H9 (cell line): ENCODE results near the gene CHN1. TPM values are rescaled to one million over a fixed set of nuclear protein-coding genes. Genes with fewer than 3 reads are reported as not detected.

ENCODE experiments used
- DNase-seq: peaks from one replicate; pipeline ENCODE4 v3.0.0-alpha.2; 2017
- H2AFZ ChIP-seq: one replicate; pipeline ENCODE4 v1.6.1; 2013; ENCODE audit warnings: mild to moderate bottlenecking, low read length, control low read depth, moderate library complexity
- H2AK5ac ChIP-seq: 2 replicates; pipeline ENCODE4 v1.6.1; 2013; ENCODE audit warnings: low read length, control low read depth, mixed read lengths; ENCODE audit not compliant: insufficient read length
- H2BK120ac ChIP-seq: one replicate; pipeline ENCODE4 v1.6.1; 2013; ENCODE audit warnings: low read depth, mild to moderate bottlenecking, low read length, control low read depth, inconsistent platforms; ENCODE audit not compliant: poor library complexity, severe bottlenecking
- H2BK12ac ChIP-seq: 2 replicates; pipeline ENCODE4 v1.6.1; 2013; ENCODE audit warnings: low read length, control low read depth, mixed read lengths, low read depth; ENCODE audit not compliant: insufficient read length
- H2BK15ac ChIP-seq: 2 replicates; pipeline ENCODE4 v1.6.1; 2013; ENCODE audit warnings: low read depth, low read length, control low read depth
- H2BK20ac ChIP-seq: one replicate; pipeline ENCODE4 v1.6.1; 2013; ENCODE audit warnings: low read depth, mild to moderate bottlenecking, low read length, control low read depth, inconsistent platforms; ENCODE audit not compliant: poor library complexity, severe bottlenecking
- H2BK5ac ChIP-seq: 2 replicates; pipeline ENCODE4 v1.6.1; 2013; ENCODE audit warnings: low read length, control low read depth, mixed read lengths; ENCODE audit not compliant: insufficient read length
- H3K14ac ChIP-seq: 2 replicates; pipeline ENCODE4 v1.6.1; 2013; ENCODE audit warnings: low read length, control low read depth; ENCODE audit not compliant: insufficient read depth
- H3K18ac ChIP-seq: 2 replicates; pipeline ENCODE4 v1.6.1; 2013; ENCODE audit warnings: low read depth, mild to moderate bottlenecking, mixed read lengths, low read length, control low read depth; ENCODE audit not compliant: insufficient read length
- H3K23ac ChIP-seq: 2 replicates; pipeline ENCODE4 v1.6.1; 2013; ENCODE audit warnings: low read length, control low read depth, mixed read lengths, low read depth; ENCODE audit not compliant: insufficient read length
- H3K23me2 ChIP-seq: 2 replicates; pipeline ENCODE4 v1.6.1; 2013; ENCODE audit warnings: low read depth, mild to moderate bottlenecking, mixed read lengths, low read length, control low read depth; ENCODE audit not compliant: insufficient read length, poor library complexity, severe bottlenecking
- H3K27ac ChIP-seq: 2 replicates; pipeline ENCODE4 v1.5.1; 2013; ENCODE audit warnings: low read length, control low read depth, mixed read lengths, low read depth; ENCODE audit not compliant: insufficient read length
- H3K27me3 ChIP-seq: 2 replicates; pipeline ENCODE4 v1.6.1; 2013; ENCODE audit warnings: low read length, control low read depth, inconsistent platforms; ENCODE audit not compliant: insufficient read depth
- H3K4ac ChIP-seq: 2 replicates; pipeline ENCODE4 v1.6.1; 2013; ENCODE audit warnings: low read depth, mild to moderate bottlenecking, control low read depth, inconsistent platforms, low read length, moderate library complexity
- H3K4me1 ChIP-seq: 2 replicates; pipeline ENCODE4 v1.6.1; 2013; ENCODE audit warnings: low read length, control low read depth, inconsistent platforms; ENCODE audit not compliant: insufficient read depth
- H3K4me2 ChIP-seq: 2 replicates; pipeline ENCODE4 v1.6.1; 2013; ENCODE audit warnings: low read length, control low read depth, mixed read lengths; ENCODE audit not compliant: insufficient read length, insufficient read depth
- H3K56ac ChIP-seq: 2 replicates; pipeline ENCODE4 v1.6.1; 2013; ENCODE audit warnings: low read depth, mild to moderate bottlenecking, mixed read lengths, low read length, control low read depth; ENCODE audit not compliant: insufficient read length
- H3K79me1 ChIP-seq: 2 replicates; pipeline ENCODE4 v1.6.1; 2013; ENCODE audit warnings: low read depth, mild to moderate bottlenecking, moderate library complexity, low read length, control low read depth, inconsistent platforms; ENCODE audit not compliant: insufficient read depth, poor library complexity, severe bottlenecking
- H3K79me2 ChIP-seq: 2 replicates; pipeline ENCODE4 v1.6.1; 2013; ENCODE audit warnings: low read length, control low read depth, inconsistent platforms; ENCODE audit not compliant: insufficient read depth
- H3K9ac ChIP-seq: 2 replicates; pipeline ENCODE4 v1.6.1; 2013; ENCODE audit warnings: low read length, control low read depth, mixed read lengths; ENCODE audit not compliant: insufficient read length; ENCODE audit errors: extremely low read depth
- H3K9me3 ChIP-seq: one replicate; pipeline ENCODE4 v1.6.1; 2013; ENCODE audit warnings: low read depth, low read length, inconsistent platforms; ENCODE audit not compliant: control insufficient read depth
- H3T11ph ChIP-seq: one replicate; pipeline ENCODE4 v1.6.1; 2013; ENCODE audit warnings: mild to moderate bottlenecking, low read length, control low read depth, inconsistent platforms
- H4K20me1 ChIP-seq: one replicate; pipeline ENCODE4 v1.6.1; 2013; ENCODE audit not compliant: control insufficient read depth, insufficient read length, insufficient read depth
- H4K5ac ChIP-seq: 2 replicates; pipeline ENCODE4 v1.6.1; 2013; ENCODE audit warnings: low read depth, mild to moderate bottlenecking, mixed read lengths, low read length, control low read depth; ENCODE audit not compliant: insufficient read length
- H4K8ac ChIP-seq: replicated peaks from 2 replicates; pipeline ENCODE4 v1.6.1; 2013; ENCODE audit warnings: low read length, control low read depth, mixed read lengths, low read depth; ENCODE audit not compliant: insufficient read length
- H4K91ac ChIP-seq: 2 replicates; pipeline ENCODE4 v1.6.1; 2013; ENCODE audit warnings: low read depth, mild to moderate bottlenecking, moderate library complexity, mixed read lengths, low read length, control low read depth; ENCODE audit not compliant: insufficient read length
- H3K27ac Mint-ChIP-seq, 3 experiments: 2 replicates in 2 of 3; 3 replicates in 1 of 3; pipeline ENCODE4 v1.8.0; 2020 to 2021; ENCODE audit warnings: mixed read lengths in 3 of 3, mild to moderate bottlenecking in 1 of 3, moderate library complexity in 1 of 3
- H3K27me3 Mint-ChIP-seq: 2 replicates; pipeline ENCODE4 v1.8.0; 2021; ENCODE audit warnings: low read depth, mild to moderate bottlenecking, moderate library complexity, mixed read lengths
- H3K36me3 Mint-ChIP-seq, 3 experiments: 2 replicates in 2 of 3; 3 replicates in 1 of 3; pipeline ENCODE4 v1.8.0; 2020 to 2021; ENCODE audit warnings: low read depth in 3 of 3, mixed read lengths in 3 of 3; ENCODE audit not compliant: insufficient read depth in 1 of 3
- H3K4me1 Mint-ChIP-seq, 2 experiments: 2 replicates each; pipeline ENCODE4 v1.8.0; 2020; ENCODE audit warnings: mixed read lengths in 2 of 2
- H3K4me3 Mint-ChIP-seq, 2 experiments: 2 replicates in 1 of 2; 3 replicates in 1 of 2; pipeline ENCODE4 v1.8.0; 2020 to 2021; ENCODE audit warnings: mild to moderate bottlenecking in 2 of 2, mixed read lengths in 2 of 2, moderate library complexity in 1 of 2
- H3K9me3 Mint-ChIP-seq, 2 experiments: 2 replicates in 1 of 2; 3 replicates in 1 of 2; pipeline ENCODE4 v1.8.0; 2020; ENCODE audit warnings: mild to moderate bottlenecking in 2 of 2, mixed read lengths in 2 of 2, moderate library complexity in 1 of 2
- CTCF ChIP-seq: fragments of 200-600 bp; sonication (generic); conservative IDR thresholded peaks from 3 replicates; pipeline ENCODE4 v1.8.0; 2021; ENCODE audit warnings: antibody characterized with exemption, mild to moderate bottlenecking
- WGBS: extraction: QIAGEN DNeasy Blood & Tissue Kit; methylation state at CpG from one replicate; pipeline ENCODE4 v1.1.7; 2013; ENCODE audit warnings: missing lambda C conversion rate, low lambda C conversion rate, mixed read lengths; ENCODE audit not compliant: insufficient read length; ENCODE audit errors: extremely low coverage; 5-methylcytosine and 5-hydroxymethylcytosine counted together
- total RNA-seq: library from RNA; stranded (reverse); gene quantifications from 2 replicates; pipeline ENCODE4 v1.2.1, GENCODE V29; 2021

Gene CHN1
- total RNA-seq, 1 experiment from 2014 or later: 33.9 TPM

- H3K79me1 ChIP-seq: no peaks in the 10 kb centered on the region
- H4K20me1 ChIP-seq: no peaks in the 10 kb centered on the region
- no peak overlapping the region for H2BK15ac ChIP-seq
- no peak overlapping the region for H2AFZ ChIP-seq
- H3K9me3 ChIP-seq: no peaks in the 10 kb centered on the region
- no peak overlapping the region for H2BK5ac ChIP-seq
- no peaks in the 10 kb centered on the region for H3K9me3 Mint-ChIP-seq
- peaks cover 4% of the 10 kb centered on the region for H3K27me3 Mint-ChIP-seq
- no CpG with 5 or more reads among the region's 3 CpGs for whole genome bisulfite sequencing
- no peak overlapping the region for H3T11ph ChIP-seq
- H3K23me2 ChIP-seq: no peaks in the 10 kb centered on the region
- no peak overlapping the region for H2AK5ac ChIP-seq
- TF ChIP-seq CTCF: no peak
- H3K79me2 ChIP-seq: no peaks in the 10 kb centered on the region
- H4K5ac ChIP-seq: no peak overlapping the region
- H3K9ac ChIP-seq: no peak overlapping the region
- no peak overlapping the region for H4K91ac ChIP-seq
- no peak overlapping the region for H3K27ac ChIP-seq
- DNase-seq: no peak
- H2BK120ac ChIP-seq: no peak overlapping the region
- no peaks in the 10 kb centered on the region for H3K36me3 Mint-ChIP-seq
- H3K4ac ChIP-seq: no peak overlapping the region
- H3K4me1 ChIP-seq: peaks cover 5% of the 10 kb centered on the region; the same call in 1 of the 2 replicates
- peak overlapping the region; percentile 22 to 71 (median 28); a peak in 3 of 7 replicates for H3K27ac Mint-ChIP-seq
- H3K56ac ChIP-seq: no peak overlapping the region
- no peak overlapping the region for H2BK20ac ChIP-seq
- no peak overlapping the region for H3K4me3 Mint-ChIP-seq
- H3K4me1 Mint-ChIP-seq: peaks cover 75 to 88% of the 10 kb centered on the region in 2 experiments
- H3K27me3 ChIP-seq: no peaks in the 10 kb centered on the region
- H3K23ac ChIP-seq: no peak overlapping the region
- H2BK12ac ChIP-seq: no peak overlapping the region
- H3K14ac ChIP-seq: no peak overlapping the region
- no peak overlapping the region for H3K4me2 ChIP-seq
- H3K18ac ChIP-seq: no peak overlapping the region
- no peak overlapping the region for H4K8ac ChIP-seq
These were observed 228.5 kb downstream of the CHN1 start for GRCh38 chr2:174776675-174777074.
